HPDE6-E6E7 (cell line): ENCODE data around the gene PLCB4.

ENCODE experiments used
- DNase-seq: peaks from one replicate; pipeline ENCODE4 v3.0.0; 2011; ENCODE audit warnings: missing footprints; ENCODE audit errors: extremely low spot score

The PLCB4 gene

DNA sequence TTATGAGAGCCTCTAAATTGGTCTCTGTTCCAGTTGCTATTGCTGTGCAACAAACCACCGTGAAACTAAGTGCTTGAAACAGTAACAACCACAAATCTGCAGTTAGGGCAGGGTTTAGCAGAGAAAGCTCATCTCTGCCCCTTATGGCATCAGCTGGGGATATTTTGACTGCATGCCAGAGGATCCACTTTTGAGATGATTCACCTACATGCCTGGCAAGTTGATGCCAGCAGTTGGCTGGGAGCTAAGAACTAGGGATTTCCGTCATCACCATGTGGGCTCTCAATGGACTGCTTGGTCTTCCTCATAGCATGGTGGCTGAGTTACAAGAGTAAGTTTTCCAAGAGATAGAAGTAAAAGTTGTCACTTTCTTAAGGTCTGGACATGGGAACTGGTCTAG lies 35.1 kb downstream of the PLCB4 start:
- no peak for DNase-seq

DNA sequence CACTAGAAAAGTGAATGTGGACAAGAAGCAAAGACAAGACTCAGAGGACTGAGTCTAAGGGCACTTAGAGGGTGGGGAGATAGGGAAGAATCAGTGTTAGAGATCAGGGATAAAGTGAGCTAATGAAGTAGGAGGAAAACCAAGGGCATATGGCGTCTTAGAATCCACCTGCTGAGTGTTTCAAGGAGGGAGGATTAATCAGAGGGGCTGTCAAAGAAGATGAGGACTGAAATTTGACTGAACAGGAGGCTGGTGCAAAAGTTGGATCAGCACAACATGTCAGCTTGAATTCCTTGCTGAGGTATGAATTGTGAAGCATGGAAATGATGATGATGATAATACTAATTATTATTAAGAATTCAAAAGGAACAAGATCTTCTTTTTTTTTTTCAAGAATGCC lies 39.4 kb downstream of the PLCB4 start:
- DNase-seq = no peak

GRCh38 chr20:9109566-9109965 lies 40.7 kb downstream of the PLCB4 start:
- no peak for DNase-seq

DNA sequence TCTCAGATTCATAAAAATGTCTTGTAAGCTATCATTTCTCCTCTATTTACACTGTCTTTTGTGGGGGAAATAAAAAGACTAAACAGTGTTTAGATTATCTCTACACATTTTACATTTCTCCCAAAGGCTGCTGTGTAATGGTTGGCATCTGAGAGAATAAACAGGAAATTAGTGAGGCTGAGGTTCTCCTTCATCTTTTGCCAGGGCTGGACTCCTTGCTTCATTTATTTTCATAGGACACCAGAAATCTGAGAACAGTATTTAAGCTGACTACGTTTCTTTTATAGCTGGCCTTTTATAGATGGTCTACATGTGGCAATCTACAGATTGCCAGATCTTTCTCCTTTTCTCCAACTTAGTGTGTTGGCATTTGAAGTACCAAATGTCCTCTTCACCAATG lies 41.5 kb downstream of the PLCB4 start:
- DNase-seq = no peak

DNA sequence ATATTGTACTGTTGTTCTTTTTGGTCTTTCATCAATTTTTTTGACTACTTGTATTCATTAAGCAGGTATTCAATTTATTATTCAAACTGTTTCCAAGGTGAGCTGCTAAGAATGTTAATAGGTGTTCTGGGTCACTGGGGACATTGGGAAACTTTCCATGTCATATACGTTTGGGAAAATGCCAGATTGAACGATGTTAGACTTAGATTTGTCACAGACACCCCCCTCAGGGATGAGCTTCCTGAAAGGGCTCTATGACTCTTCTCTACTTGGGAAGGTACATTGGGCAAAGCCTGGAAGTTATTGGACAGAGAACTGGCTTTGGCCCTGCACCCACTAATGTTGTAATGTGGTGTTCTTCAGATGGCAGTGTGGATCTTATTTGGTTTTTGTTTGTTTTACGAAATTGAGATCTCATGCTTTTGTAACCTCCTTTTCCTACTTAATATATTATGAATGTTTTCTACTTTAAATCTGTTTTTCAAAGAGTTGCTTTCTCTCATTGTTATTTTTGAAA lies 42.1 kb downstream of the PLCB4 start:
- no peak for DNase-seq

- DNase-seq = no peak
Measured at GRCh38 chr20:9112541-9113515, 43.9 kb downstream of the PLCB4 start.

DNA sequence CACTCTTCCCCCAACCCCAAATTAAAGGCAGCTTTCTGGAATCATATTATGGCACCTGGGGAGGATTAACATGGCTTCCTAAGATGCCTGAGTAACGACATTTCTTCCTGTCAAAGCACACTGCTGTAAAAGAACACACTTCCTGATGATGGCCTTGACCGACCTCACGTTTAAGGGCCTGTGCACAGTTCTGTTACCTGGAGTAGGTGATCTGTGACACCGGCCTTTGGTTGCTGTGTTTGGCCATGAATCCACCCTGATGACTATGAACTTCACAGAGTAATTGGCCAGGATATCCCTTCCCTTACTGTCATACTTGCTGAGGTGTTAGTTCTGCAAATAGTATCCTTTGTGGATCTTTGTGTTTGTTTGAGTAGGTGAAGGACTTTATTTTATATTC lies 45.8 kb downstream of the PLCB4 start:
- no peak for DNase-seq

- DNase-seq = no peak
Measured at GRCh38 chr20:9117548-9117947, 48.7 kb downstream of the PLCB4 start.

DNA sequence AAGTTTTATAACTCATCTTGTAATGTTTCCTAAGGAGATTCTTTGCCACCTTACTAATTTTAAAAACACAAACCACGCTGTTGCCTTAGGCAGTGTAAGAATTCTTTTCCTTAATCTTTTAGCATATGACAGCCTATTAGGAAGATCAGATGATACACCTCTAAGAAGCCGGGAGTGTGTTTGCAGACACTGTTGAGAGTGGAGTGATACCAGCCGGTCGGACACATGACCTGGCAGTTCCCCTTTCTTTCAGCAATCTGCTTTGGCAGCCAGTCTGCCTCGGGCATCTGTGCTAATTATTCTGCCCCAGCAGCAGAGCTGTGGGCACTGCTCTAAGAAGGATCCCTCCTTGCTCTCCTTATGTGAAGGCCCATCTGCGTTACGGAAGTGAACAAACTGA lies 50.9 kb downstream of the PLCB4 start:
- peak; percentile 14 for DNase-seq

DNA sequence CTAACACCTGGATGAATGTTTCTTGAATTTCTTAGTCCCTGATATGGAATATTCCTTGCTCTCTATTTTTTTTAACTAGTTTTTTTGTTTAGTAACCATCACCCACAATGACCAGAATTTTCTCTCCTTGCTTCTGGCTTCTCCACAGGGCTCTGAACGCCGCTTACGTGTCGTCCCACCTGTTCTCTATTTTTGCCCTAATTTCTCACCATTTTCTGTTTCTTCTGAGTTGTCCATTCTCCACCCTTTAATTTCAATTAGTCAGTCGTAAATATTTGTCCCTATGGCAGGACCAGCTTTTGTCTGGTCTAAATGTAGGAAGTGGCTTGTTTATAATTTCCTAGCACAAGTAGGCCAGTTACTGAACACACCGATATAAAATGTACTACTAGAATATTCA lies 52.3 kb downstream of the PLCB4 start:
- DNase-seq = no peak

GRCh38 chr20:9122571-9122970 lies 53.7 kb downstream of the PLCB4 start:
- no peak for DNase-seq

DNA sequence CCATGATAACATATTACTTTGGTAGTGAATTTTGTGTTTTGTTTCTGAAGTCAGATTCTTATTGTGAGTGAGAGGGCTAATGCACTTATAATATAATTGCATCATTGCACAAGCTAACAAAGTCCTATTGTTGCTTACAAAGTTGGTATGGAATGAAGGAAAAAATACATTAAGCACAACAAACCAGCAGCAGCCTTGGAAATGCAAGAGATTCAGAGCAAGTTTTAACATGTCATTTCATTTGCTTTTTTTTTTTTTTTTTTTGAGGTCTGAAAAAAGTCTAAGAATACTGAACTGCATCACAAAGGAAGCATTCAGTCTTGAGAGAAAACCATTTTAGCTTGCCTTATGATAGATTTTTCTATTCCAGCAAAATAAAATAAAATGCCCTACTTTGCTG lies 57.6 kb downstream of the PLCB4 start:
- peak; percentile 26 for DNase-seq

DNA sequence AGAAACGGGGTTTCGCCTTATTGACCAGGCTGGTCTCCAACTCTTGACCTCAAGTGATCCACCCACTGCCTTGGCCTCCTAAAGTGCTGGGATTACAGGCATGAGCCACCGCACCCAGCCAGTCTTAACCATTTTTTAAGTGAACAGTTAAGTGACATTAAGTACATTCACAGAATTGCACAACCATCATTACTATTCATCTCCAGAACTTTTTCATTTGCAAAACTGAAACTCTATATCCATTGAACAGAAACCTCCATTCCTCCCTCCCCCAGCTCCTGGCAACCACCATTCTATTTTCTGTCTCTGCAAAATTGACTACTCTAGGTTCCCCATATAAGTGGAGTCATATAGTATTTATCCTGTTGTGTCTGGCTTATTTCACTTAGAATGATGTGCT lies 59.7 kb downstream of the PLCB4 start:
- no peak for DNase-seq

DNA sequence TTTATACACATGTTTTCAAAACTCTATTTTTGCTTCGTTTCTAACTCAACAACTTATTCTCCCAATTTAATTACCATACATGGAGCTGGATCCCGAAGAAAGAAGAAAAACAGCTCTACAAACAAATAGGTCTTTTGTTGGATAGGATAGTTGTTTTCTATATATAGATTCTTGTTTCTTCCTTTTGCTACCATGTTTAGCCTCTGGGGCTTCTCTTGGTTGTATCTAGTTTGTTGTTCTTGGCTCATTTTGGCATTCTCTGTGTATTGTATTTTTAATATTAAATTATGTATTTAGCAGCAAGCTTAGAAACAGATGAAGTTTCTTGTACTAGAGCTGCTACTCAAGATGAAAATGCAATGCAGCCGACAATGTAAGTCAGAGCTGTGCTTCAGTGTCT lies 60.9 kb downstream of the PLCB4 start:
- no peak for DNase-seq

GRCh38 chr20:9130521-9130920 lies 61.6 kb downstream of the PLCB4 start:
- no peak for DNase-seq

DNA sequence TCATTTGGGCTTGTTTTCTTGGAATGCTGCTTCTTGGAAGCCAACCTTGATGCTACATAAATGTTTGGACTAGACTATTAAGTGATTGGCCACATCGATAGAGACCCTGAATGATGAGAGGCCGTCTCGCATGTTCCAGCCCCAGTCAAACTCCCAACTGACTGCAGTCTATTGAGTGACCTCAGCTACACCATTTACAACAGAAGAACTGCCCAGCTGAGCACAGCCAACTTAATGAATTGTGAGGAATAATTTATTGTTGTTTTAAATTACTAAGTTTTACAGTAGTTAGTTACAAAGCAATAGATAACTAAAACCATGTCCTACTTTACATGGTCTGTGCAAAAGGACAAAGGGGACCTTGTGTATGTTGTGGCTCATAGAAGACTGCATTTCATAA lies 63.0 kb downstream of the PLCB4 start:
- no peak for DNase-seq

GRCh38 chr20:9134346-9134745 lies 65.5 kb downstream of the PLCB4 start:
- no peak for DNase-seq

- DNase-seq = no peak
Measured at GRCh38 chr20:9136114-9136513, 67.2 kb downstream of the PLCB4 start.

- no peak for DNase-seq
Measured at GRCh38 chr20:9137001-9137400, 68.1 kb downstream of the PLCB4 start.

- no peak for DNase-seq
Measured at GRCh38 chr20:9139106-9139833, 70.4 kb downstream of the PLCB4 start.

DNA sequence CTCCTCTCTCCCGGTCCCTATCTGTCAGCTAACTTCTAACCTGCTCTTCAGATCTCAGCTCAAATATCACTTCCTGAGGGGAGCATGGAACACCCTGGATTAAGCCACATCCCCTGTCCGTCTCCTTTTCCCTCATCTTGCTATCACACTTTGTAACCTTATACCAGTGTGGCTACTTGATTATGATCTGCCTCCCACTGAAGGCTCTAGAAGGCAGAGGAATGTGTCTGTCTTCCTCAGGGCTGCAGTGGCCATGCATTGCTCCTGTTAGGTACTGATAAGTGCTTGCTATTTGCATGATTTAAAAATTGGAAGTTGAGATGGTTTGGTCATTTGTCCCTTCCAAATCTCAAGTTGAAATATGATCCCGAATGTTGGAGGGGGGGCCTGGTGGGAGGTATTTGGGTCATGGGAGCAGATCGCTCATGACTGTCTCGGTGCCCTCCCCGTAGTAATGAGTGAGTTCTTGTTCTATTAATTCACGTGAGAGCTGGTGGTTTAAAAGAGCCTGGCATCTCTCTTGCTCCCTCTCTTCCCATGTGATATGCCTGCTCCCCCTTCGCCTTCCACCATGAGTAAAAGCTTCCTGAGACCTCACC lies 71.4 kb downstream of the PLCB4 start:
- no peak for DNase-seq

GRCh38 chr20:9141070-9141469 lies 72.2 kb downstream of the PLCB4 start:
- DNase-seq = no peak
